SKM-1 (cell line): ENCODE results near the gene EHD4.

Source experiments
- DNase-seq: peaks from one replicate; lab custom pipeline; 2025; ENCODE audit not compliant: unreplicated experiment; lab: John Stamatoyannopoulos, UW

Gene EHD4

GRCh38 chr15:41958002-41958420, 14.3 kb downstream of the EHD4 start:
- DNase-seq: no peak

- no peak for DNase-seq
Measured at GRCh38 chr15:41957021-41957897, 15.1 kb downstream of the EHD4 start.

GRCh38 chr15:41955807-41956525, 16.4 kb downstream of the EHD4 start:
- no peak for DNase-seq

- no peak for DNase-seq
Measured at GRCh38 chr15:41955100-41955499, 17.3 kb downstream of the EHD4 start.

DNA sequence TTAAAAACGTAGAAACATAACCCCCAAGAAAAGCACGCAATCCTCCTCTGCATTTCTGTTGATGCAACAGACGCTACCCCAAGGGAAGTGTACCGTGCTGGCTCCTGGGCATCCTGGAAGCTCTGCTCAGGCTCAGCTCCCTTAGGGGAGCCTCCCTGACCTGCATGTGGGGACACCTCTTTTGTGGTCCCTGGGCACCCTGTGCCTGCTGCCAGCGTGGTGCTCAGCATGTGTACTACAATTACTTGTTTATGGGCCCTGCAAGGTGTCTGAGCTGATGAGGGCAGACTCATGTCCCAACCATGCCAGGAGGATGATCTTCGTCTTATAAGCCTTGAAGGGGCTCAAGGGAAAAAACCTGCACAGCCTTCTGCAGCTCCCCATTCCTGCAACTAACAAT, 18.3 kb downstream of the EHD4 start:
- DNase-seq: no peak

DNA sequence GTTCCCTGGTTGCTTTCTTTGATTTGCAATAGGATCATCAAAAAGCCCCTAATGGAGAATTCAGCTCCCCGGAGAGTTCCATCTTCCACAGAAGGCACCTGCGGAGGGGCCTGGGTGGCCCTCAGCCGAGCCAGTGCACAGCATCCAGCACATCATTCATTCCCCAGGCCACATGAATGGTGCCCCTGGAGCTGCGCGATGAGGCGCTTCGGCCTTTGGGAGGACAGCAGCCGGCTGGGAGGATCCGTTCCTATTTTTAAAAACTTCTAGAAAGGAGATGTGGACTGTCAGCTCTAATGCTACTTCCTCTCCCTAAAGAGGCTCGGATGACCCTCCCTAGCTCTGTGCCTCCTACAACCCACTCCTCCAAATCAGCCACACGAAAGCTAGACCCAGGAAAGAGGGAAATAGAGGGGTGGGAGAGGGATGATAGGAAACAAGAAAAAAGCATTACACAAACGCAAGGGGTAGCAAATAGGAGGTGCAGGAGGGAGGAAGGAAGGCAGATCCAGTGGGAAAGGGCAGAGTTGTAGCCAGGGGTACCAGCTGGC, 20.3 kb downstream of the EHD4 start:
- no peak for DNase-seq

DNA sequence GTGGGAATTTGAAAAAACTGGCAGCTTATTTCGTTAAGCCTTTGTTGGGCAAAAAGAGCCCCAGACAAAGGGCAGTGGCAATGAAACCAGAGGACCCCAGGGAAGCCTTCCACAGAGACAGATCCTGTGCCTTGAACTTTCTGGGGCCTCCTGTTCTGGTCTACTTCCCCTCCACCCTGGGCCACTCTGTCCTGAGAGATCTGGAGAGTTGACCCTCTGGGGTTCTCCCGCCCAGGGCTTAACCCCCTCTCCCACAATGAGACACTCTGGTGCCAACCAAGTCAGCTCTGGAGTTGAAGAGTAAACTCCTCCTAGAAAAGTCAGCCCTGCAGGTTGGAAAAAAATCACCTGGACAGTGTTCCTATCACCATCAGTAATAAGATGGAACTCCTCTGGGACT, 20.8 kb downstream of the EHD4 start:
- no peak for DNase-seq

DNA sequence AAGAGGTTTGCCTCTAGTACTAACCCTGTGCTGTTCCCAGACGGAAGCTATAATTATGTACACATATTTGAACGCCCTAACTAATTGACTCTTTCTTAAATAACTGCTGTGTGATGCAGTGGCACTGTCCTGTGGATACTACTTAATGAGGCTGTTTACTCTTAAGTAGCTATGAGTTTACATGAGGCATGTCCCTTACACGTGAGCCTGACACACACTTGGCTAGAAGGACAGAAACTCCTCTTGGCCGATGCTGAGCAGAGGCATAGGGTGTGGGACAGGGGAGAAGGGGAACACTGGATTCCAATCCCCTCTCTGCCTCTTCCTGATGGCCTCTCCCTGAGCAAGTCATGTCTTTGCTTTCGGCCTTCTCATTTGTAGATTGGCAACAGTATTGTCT, 21.9 kb downstream of the EHD4 start:
- no peak for DNase-seq

DNA sequence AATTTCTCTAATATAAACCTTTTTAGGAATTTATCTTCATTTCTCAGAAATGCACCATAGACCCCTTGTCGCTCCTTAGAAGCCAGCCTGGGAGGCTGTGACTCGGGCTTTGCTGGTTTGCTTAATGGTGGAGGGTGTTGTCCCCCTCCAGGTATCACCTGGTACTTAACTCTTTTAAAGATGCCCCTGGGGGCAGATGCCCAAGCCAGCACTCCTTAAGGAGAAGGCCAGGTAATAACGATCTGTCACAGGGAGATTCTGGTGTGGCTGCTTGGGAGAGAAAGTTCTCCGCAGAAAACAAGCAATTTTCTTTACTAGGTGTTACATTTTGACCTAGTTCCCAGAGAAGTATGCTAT, 22.3 kb downstream of the EHD4 start:
- DNase-seq: no peak

DNA sequence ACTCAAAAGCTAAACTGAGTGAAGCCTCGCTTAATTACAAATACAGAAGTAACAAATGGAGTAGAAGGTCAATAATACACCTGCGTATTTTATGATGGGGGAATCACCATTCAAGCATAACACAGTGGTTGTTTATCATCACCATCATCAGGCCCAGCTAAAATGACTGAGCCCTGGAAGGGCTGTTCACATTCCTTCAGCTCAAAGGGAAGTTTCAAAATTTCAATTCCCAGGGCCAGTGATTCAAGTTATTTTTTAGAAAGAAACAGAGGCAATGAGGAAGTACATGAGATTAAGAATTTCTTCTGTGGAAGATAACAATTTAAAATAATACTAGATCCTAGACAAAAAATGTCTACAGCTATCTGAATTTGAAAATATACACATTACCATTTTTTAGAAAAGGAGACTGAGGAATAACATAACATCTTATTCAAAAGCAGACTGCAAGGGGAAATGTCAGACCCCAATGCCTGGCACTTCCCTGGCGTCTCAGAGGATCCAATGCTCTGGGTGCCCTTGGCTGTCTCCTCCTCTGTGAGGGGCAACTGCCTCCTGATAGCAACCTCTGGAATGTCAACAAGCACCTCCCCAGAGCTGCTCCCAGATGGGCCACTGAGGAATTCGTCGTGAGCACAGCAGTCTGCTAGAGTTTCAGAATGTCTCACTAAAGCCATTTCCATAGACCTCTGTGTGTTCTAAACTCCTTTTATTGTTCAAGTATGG, 22.8 kb downstream of the EHD4 start:
- no peak for DNase-seq

GRCh38 chr15:41948490-41948889, 23.9 kb downstream of the EHD4 start:
- DNase-seq: no peak

DNA sequence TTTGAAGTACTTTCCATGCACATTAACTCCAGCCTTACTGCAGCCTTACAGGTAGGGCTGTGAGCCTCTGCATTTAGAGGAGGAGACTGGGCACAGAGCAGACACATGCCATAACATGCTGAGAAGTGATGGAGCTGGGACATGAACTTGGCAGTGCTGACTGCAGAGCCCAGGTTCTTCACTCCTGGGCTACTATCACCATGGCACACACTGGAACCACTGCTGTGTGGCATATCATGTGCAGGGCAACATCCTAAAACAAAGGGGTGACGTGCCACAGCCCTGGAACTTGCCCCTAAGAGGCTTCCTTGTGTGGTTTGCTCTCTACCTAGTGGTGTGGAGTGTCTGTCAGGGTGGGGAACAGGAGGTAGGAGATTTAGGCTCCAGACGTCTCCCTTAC, 25.4 kb downstream of the EHD4 start:
- DNase-seq: no peak

- DNase-seq: no peak
Measured at GRCh38 chr15:41945731-41946130, 26.6 kb downstream of the EHD4 start.

DNA sequence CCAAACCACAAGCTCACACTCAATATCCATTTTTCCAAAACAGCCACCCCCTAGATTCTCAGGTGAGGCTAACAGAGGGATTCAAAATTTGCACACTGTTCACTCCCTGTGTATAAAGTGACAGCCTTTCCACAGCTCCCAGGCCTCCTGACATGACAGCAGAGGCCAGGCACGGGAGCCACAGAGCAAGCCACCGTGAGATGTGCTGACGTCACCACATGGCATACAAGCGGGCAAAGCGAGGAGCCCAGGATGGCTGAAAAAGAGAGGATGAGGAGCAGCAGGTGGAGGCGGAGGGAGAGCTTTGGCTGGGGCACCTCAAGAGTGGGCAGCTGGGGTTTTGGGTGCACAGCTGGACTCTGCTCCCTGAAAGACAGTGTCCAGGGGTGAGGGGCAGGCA, 27.1 kb downstream of the EHD4 start:
- no peak for DNase-seq

DNA sequence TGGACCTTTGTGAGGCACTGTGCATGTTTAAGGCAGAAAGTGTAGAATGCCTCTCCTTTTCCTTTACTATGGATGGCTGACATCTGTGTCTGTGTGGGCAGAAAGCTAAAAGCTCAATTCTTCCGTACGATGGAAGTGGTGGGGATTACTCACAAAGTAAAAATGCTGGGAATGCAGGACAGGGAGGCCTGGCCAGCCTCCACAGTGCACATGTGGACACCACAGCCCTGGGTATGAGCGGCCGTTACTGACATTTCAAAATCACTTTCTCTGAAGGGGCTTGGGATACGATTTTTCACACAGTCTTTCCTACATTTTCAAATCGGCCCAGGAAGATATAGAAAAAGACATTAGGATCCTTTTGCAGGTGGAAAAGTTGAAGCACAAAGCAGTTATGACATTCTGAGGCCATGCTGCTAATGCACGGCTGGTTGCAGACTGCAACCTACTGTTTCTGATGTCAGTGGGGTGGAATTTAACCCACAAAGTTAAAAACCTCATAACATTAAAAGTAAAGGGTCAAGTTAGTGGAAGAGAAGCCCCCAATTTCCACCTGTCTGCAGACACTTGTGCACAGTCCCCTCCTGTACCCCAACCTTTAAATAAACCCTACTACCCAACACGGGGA, 27.9 kb downstream of the EHD4 start:
- no peak for DNase-seq

GRCh38 chr15:41943543-41944312, 28.6 kb downstream of the EHD4 start:
- DNase-seq: no peak

DNA sequence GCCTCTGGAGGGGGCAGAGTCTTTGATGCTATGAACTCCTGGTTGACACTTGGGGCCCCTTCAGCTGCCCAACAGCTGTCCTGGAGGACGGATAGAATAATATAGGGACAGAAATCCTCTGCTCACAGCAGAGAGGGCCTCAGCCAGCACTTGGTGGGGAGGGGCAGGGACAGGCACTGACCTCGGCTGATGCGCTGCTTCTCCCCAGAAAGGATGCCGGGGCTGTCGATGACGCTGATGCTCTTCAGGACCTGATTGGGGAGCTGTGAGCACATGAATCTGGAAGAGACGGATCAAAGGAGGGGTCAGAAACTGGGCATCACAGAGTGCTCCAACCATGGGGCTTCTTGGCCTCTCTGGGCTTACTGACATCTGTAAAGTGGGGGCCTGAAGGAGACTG, 29.5 kb downstream of the EHD4 start:
- no peak for DNase-seq

DNA sequence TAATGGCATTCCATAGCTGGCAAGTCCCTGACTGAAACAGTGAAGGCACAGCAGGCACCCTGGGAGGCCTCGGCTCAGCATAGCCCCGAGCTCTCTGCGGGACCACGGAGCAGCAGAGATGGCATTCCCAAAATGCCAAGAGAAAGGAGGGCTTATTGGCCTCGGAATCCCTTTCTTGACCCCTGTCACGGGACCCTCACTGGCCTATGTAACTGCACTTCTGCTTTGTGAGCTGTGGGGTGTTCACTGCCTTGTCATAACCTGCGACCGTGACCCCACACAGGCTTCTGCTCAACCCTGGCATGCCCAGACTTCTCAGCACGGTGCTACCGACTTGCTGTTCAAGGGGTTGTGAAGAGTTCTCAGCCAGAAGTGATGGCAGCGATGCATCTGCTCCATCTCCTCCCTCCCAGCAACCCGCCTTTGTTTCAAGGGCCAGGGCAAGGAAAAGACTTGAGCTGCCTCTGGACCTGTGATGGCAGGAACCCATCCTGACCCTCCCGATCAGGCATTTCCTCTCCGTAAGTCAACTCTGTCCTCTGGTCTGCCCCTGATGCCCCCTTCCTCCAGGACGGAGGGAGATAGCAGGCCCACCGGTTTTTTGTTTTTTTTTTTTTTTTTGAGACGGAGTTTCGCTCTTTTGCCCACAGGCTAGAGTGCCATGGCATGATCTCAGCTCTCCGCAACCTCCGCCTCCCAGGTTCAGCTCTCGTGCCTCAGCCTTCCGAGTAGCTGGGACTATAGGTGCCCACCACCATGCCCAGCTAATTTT, 30.5 kb downstream of the EHD4 start:
- DNase-seq: no peak

DNA sequence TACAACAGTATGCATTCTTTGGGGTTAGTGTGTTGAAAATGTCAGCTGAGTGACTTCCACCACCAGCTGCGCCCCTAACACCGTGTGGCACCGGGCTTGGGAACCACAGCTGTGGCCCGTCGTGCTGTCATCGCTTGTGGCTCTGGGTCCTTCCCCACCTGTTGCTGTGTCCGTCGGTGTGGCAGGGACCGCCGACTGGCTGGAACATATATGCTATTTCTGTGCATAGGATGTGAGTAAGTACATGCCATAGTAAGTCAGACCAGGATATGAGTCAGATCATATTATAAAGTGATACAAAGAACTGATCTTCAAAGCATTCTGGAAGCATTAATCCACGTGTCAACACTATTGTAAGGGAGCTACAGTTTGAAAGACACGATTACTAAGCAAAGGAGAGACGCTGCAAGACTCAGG, 31.9 kb downstream of the EHD4 start:
- no peak for DNase-seq

DNA sequence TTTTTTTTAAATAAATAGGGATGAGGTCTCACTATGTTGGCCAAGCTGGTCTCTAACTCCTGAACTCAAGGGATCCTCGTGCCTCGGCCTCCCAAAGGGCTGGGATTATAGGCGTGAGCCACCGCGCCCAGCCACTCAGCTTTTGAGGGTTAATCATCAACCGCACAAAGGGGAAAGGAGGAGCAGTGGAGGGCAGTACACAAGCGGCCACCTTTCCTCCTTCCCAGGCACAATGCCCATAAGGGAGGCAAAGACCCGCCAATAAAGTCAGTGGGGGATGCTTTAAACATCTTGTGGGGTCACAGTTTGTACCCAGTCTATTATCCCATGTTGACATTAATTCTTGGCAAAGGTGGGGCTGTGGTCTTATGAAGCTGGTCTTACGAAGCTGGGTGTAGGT, 32.4 kb downstream of the EHD4 start:
- DNase-seq: no peak
